ENCODE measurements around the gene SLC38A9.
A peak's percentile ranks its signal among the peaks of the same experiment; 100 is the strongest.

The SLC38A9 gene

GRCh38 chr5:55649963-55650362 lies 62.2 kb downstream of the SLC38A9 start:
- TF ChIP-seq CTCF (conservative IDR thresholded peaks at IDR 0.05): no peak
- peak overlapping the region; percentile 23; the same call in 1 of the 2 replicates for H3K27ac ChIP-seq

- TF ChIP-seq CTCF (conservative IDR thresholded peaks at IDR 0.05): no peak
These were observed 66.8 kb downstream of the SLC38A9 start for GRCh38 chr5:55645304-55645703.

GRCh38 chr5:55638455-55638854 lies 73.7 kb downstream of the SLC38A9 start:
- no peak for TF ChIP-seq CTCF (conservative IDR thresholded peaks at IDR 0.05)
- H3K27ac ChIP-seq: peak overlapping the region; percentile 78

More at GRCh38 chr5:55645304-55645703, 66.8 kb downstream of the SLC38A9 start:
- no peak overlapping the region for H3K27ac ChIP-seq

DNA sequence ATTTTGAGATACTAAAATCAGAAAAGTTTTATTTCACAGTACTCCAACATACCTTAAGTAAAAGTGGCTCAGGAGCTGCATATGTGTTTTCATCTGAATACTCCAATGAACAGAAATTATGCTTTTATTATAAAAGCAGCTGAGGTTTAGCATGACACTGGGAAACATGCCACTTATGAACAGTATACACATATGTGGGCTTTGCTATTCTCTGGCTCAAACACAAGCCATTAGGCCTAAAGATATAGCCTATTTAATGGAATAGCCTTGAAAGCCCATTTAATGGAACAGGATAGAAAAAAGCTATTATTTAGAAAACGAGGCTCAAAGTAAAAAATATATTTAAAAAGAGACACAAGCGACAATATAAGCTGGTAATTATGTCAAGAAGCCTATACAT lies 74.1 kb downstream of the SLC38A9 start:
- no peak for TF ChIP-seq CTCF (conservative IDR thresholded peaks at IDR 0.05)
- peak overlapping the region; percentile 78 for H3K27ac ChIP-seq

- no peak for TF ChIP-seq CTCF (conservative IDR thresholded peaks at IDR 0.05)
- peak overlapping the region; percentile 78 for H3K27ac ChIP-seq
These were observed 75.4 kb downstream of the SLC38A9 start for GRCh38 chr5:55636683-55637082.

- no peak for TF ChIP-seq CTCF (conservative IDR thresholded peaks at IDR 0.05)
- peak overlapping the region; percentile 78 for H3K27ac ChIP-seq
These were observed 75.9 kb downstream of the SLC38A9 start for GRCh38 chr5:55636177-55636576.

GRCh38 chr5:55634866-55635265 lies 77.3 kb downstream of the SLC38A9 start:
- TF ChIP-seq CTCF (conservative IDR thresholded peaks at IDR 0.05): no peak
- peak overlapping the region; percentile 78 for H3K27ac ChIP-seq
